A673 (cell line): ENCODE data around the gene BEST2.

ENCODE experiments used
- CTCF ChIP-seq: fragments of 300-800, 200-600 bp; sonication (generic); conservative IDR thresholded peaks from 2 replicates; pipeline ENCODE4 v1.5.1; 2017; ENCODE audit warnings: low read depth, mild to moderate bottlenecking, antibody characterized with exemption, low read length, moderate library complexity, mixed read lengths
- EZH2 ChIP-seq: fragments of 200-600 bp; sonication (generic); IDR thresholded peaks from 2 replicates; pipeline ENCODE4 v1.6.1; 2017; ENCODE audit warnings: borderline replicate concordance, low read depth, mild to moderate bottlenecking, mixed read lengths, antibody characterized with exemption, low read length; ENCODE audit not compliant: poor library complexity, severe bottlenecking

GRCh38 chr19:12772323-12772722 lies 20.7 kb downstream of the BEST2 start:
- TF ChIP-seq CTCF (no peak), EZH2 (no peak)
